Measurements from ENCODE around the gene DOCK4. TPM values are rescaled to one million over a fixed set of nuclear protein-coding genes. Genes with fewer than 3 reads are reported as not detected.
"Not testable (repeated sequence)": the region's sequence is repeated elsewhere in the genome, so short reads cannot be mapped to it uniquely, and the experiment has no call there.

The DOCK4 gene
- total RNA-seq, 1 donor from 2014 or later: 0.73 TPM

DNA sequence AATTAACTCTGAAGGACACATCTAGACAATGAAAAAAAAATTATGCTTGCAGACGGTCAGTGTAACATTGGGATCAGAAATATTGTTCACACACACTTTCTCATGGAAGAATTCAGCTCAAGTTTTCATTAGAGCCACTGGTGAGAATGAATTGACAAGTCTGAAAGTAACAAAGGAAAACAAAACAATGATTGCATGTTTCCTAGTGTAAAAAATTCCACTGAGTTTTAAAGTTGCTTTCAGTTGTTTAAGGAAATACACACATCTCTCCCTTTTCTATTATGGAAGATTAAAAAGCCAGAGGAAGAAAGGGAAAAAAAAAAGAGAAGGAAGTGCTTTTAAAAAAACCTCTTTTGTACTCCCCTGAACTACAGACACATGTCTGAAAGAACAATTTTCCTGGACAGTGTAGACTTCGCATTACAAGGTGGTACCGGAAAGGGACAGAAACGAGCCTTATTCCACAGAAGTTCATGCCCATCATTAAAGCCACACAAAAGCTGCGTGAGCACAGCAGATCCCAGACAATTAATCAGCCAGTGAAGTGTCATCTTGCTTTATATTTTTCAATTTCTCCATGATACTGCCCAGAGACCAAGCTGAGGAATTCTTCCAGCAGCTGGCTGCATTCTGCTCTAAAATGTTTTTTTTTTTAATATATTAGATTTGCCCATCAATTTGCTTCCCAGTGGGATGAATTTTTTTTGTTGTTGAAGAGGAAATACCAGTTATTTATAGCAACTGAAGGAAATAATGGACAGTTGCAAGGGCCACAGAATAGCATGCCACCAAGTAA lies 294.8 kb downstream of the DOCK4 start:
- TF ChIP-seq, protein P1, sequence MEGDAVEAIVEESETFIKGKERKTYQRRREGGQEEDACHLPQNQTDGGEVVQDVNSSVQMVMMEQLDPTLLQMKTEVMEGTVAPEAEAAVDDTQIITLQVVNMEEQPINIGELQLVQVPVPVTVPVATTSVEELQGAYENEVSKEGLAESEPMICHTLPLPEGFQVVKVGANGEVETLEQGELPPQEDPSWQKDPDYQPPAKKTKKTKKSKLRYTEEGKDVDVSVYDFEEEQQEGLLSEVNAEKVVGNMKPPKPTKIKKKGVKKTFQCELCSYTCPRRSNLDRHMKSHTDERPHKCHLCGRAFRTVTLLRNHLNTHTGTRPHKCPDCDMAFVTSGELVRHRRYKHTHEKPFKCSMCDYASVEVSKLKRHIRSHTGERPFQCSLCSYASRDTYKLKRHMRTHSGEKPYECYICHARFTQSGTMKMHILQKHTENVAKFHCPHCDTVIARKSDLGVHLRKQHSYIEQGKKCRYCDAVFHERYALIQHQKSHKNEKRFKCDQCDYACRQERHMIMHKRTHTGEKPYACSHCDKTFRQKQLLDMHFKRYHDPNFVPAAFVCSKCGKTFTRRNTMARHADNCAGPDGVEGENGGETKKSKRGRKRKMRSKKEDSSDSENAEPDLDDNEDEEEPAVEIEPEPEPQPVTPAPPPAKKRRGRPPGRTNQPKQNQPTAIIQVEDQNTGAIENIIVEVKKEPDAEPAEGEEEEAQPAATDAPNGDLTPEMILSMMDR (IDR thresholded peaks at IDR 0.05): no peak
- intact Hi-C loops (cut with micrococcal nuclease): no loop called here
- DNase-seq: no peak
- Mint-ChIP-seq H3K36me3 (ENCODE audit: low read depth) (no peaks in the 10 kb centered on the region), H3K4me1 (no peaks in the 10 kb centered on the region), H3K4me3 (no peak overlapping the region), H3K27me3 (no peaks in the 10 kb centered on the region), H3K9me3 (no peaks in the 10 kb centered on the region), H3K27ac (no peak overlapping the region)
- ATAC-seq (ENCODE audit: low read depth): no peak
- ChIA-PET POLR2A (no interaction called here), CTCF (no interaction called here)

GRCh38 chr7:111910656-111911055 lies 295.5 kb downstream of the DOCK4 start:
- Mint-ChIP-seq H3K36me3 (ENCODE audit: low read depth) (no peaks in the 10 kb centered on the region), H3K9me3 (no peaks in the 10 kb centered on the region), H3K27me3 (no peaks in the 10 kb centered on the region), H3K4me1 (no peaks in the 10 kb centered on the region), H3K4me3 (no peak overlapping the region), H3K27ac (no peak overlapping the region)
- intact Hi-C loops (cut with micrococcal nuclease): no loop called here
- CTCF ChIA-PET: no interaction called here
- POLR2A ChIA-PET: no interaction called here
- no peak for ATAC-seq (ENCODE audit: low read depth)
- TF ChIP-seq, protein P1 (IDR thresholded peaks at IDR 0.05): no peak
- no peak for DNase-seq

- ATAC-seq (ENCODE audit: low read depth); H3K4me3 Mint-ChIP-seq; POLR2A ChIA-PET; H3K4me1 Mint-ChIP-seq; H3K36me3 Mint-ChIP-seq (ENCODE audit: low read depth); H3K27ac Mint-ChIP-seq; CTCF ChIA-PET; intact Hi-C loops (cut with micrococcal nuclease); H3K9me3 Mint-ChIP-seq; DNase-seq; H3K27me3 Mint-ChIP-seq: not testable (repeated sequence)
Observed at GRCh38 chr7:111908673-111909072, 297.5 kb downstream of the DOCK4 start.

DNA sequence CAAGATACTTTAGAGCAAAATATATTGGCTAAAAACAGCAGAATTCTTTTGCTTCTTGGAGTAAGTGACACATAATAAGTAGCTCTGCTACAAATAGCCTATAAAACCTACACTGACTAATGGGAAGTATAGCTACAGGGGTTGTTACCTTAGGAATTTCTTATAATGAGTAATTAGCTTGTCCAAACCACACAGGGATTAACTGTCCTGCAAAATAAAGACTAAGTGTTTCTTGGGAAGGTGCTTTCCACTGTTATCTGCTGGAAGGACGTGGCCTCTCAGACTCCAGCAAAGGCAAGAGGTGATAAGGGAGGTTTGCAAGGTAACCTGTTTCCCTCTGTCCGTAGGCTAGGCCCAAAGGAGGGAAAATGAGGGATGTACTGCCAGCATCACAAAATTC lies 302.4 kb downstream of the DOCK4 start:
- Mint-ChIP-seq H3K27me3 (peaks cover 2% of the 10 kb centered on the region), H3K4me3 (no peak overlapping the region), H3K36me3 (ENCODE audit: low read depth) (no peaks in the 10 kb centered on the region), H3K27ac (no peak overlapping the region), H3K9me3 (no peaks in the 10 kb centered on the region), H3K4me1 (no peaks in the 10 kb centered on the region)
- no peak for DNase-seq
- POLR2A ChIA-PET: no interaction called here
- no peak for ATAC-seq (ENCODE audit: low read depth)
- CTCF ChIA-PET: no interaction called here
- TF ChIP-seq, protein P1 (IDR thresholded peaks at IDR 0.05): no peak
- intact Hi-C loops (cut with micrococcal nuclease): no loop called here

- no peak overlapping the region for H3K4me3 Mint-ChIP-seq
- intact Hi-C loops (cut with micrococcal nuclease): no loop called here
- DNase-seq (no peak), ATAC-seq (ENCODE audit: low read depth) (no peak)
- no peaks in the 10 kb centered on the region for H3K4me1 Mint-ChIP-seq
- H3K27ac Mint-ChIP-seq: no peak overlapping the region
- no peaks in the 10 kb centered on the region for H3K36me3 Mint-ChIP-seq (ENCODE audit: low read depth)
- TF ChIP-seq, protein P1 (IDR thresholded peaks at IDR 0.05): no peak
- ChIA-PET POLR2A (no interaction called here), CTCF (no interaction called here)
- no peaks in the 10 kb centered on the region for H3K9me3 Mint-ChIP-seq
- peaks cover 2% of the 10 kb centered on the region for H3K27me3 Mint-ChIP-seq
Observed at GRCh38 chr7:111903016-111903415, 303.2 kb downstream of the DOCK4 start.

DNA sequence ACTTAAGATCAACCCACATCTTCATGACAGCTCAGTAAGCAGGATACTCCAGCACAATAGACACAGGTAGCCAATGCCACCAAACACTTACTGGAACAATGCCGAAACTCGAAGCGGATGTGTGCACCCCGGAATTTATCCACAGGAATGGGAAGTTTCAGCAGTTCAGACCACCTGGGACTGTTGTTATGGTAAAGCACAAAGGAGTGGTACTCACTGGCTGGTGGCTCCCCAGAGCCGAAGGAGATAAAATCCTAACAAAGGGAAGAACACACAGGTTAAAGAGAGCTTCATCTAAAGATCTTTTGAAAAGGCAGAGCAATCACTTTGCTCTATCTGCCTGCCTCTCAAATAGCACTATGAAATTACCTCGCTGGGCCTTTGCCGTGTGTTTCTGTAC lies 305.9 kb downstream of the DOCK4 start:
- ATAC-seq (ENCODE audit: low read depth) (no peak), DNase-seq (no peak)
- no peaks in the 10 kb centered on the region for H3K4me1 Mint-ChIP-seq
- H3K27me3 Mint-ChIP-seq: peaks cover 2% of the 10 kb centered on the region
- H3K4me3 Mint-ChIP-seq: no peak overlapping the region
- POLR2A ChIA-PET: no interaction called here
- TF ChIP-seq, protein P1 (IDR thresholded peaks at IDR 0.05): no peak
- intact Hi-C loops (cut with micrococcal nuclease): no loop called here
- H3K9me3 Mint-ChIP-seq: no peaks in the 10 kb centered on the region
- no peak overlapping the region for H3K27ac Mint-ChIP-seq
- no peaks in the 10 kb centered on the region for H3K36me3 Mint-ChIP-seq (ENCODE audit: low read depth)
- CTCF ChIA-PET: no interaction called here
